ENCODE data around the gene TP53RK. TPM values are rescaled to one million over a fixed set of nuclear protein-coding genes. Genes with fewer than 3 reads are reported as not detected.

The TP53RK gene
- total RNA-seq, 4 donors from 2014 or later, result 12.4 to 26.7 (median 18.3) TPM

GRCh38 chr20:46647469-46647868 lies 41.8 kb downstream of the TP53RK start:
- no peak overlapping the region for H3K4me3 ChIP-seq
- H3K9me3 ChIP-seq, result no peaks in the 10 kb centered on the region
- in situ Hi-C loops (cut with MboI; ENCODE audit: low pct_ligation_motif_present in 1 of 4, low pct_unique_long_range_greater_than_20kb in 1 of 4, low sequenced_read_pairs in 3 of 4), result no loop called here
- intact Hi-C loops (cut with DNase I; ENCODE audit: low total_unique reads), result no loop called here
- H3K27me3 ChIP-seq, result peaks cover 30% of the 10 kb centered on the region
- TF ChIP-seq CTCF (IDR thresholded peaks at IDR 0.05) (no peak), POLR2AphosphoS5 (IDR thresholded peaks at IDR 0.05) (no peak), POLR2A (IDR thresholded peaks at IDR 0.05) (no peak), EP300 (IDR thresholded peaks at IDR 0.05; ENCODE audit: low read depth) (no peak)
- H3K4me1 ChIP-seq, result peaks cover 0 to 5% (median 0%) of the 10 kb centered on the region in 4 donors
- no peak overlapping the region for H3K27ac ChIP-seq
- no peak for DNase-seq
- WGBS, 2 donors (ENCODE audit: low coverage in 1 of 2), result 46 to 80% methylated on average over 1 to 4 of the region's 4 CpGs
- H3K36me3 ChIP-seq, result no peaks in the 10 kb centered on the region

- TF ChIP-seq CTCF (IDR thresholded peaks at IDR 0.05) (no peak), POLR2AphosphoS5 (IDR thresholded peaks at IDR 0.05) (no peak), POLR2A (IDR thresholded peaks at IDR 0.05) (no peak), EP300 (IDR thresholded peaks at IDR 0.05; ENCODE audit: low read depth) (no peak)
- H3K27me3 ChIP-seq, result peaks cover 24% of the 10 kb centered on the region
- no peaks in the 10 kb centered on the region for H3K9me3 ChIP-seq
- in situ Hi-C loops (cut with MboI; ENCODE audit: low pct_ligation_motif_present in 1 of 4, low pct_unique_long_range_greater_than_20kb in 1 of 4, low sequenced_read_pairs in 3 of 4), result no loop called here
- peaks cover 0 to 5% (median 0%) of the 10 kb centered on the region in 4 donors for H3K4me1 ChIP-seq
- intact Hi-C loops (cut with DNase I; ENCODE audit: low total_unique reads), result no loop called here
- H3K4me3 ChIP-seq, result no peak overlapping the region
- DNase-seq, result no peak
- no peaks in the 10 kb centered on the region for H3K36me3 ChIP-seq
- WGBS, 2 donors (ENCODE audit: low coverage in 1 of 2), result 79 to 89% methylated on average over 1 to 3 of the region's 3 CpGs
- H3K27ac ChIP-seq, result no peak overlapping the region
Measured at GRCh38 chr20:46646659-46647380, 42.4 kb downstream of the TP53RK start.

- intact Hi-C loops (cut with DNase I; ENCODE audit: low total_unique reads), result no loop called here
- no peak overlapping the region for H3K4me3 ChIP-seq
- no peaks in the 10 kb centered on the region for H3K36me3 ChIP-seq
- peaks cover 17% of the 10 kb centered on the region for H3K27me3 ChIP-seq
- no peak for TF ChIP-seq POLR2A (IDR thresholded peaks at IDR 0.05)
- no peak for TF ChIP-seq CTCF (IDR thresholded peaks at IDR 0.05)
- no peak for TF ChIP-seq EP300 (IDR thresholded peaks at IDR 0.05; ENCODE audit: low read depth)
- no peak for TF ChIP-seq POLR2AphosphoS5 (IDR thresholded peaks at IDR 0.05)
- DNase-seq, result no peak
- in situ Hi-C loops (cut with MboI; ENCODE audit: low pct_ligation_motif_present in 1 of 4, low pct_unique_long_range_greater_than_20kb in 1 of 4, low sequenced_read_pairs in 3 of 4), result no loop called here
- no peak overlapping the region for H3K27ac ChIP-seq
- WGBS, 2 donors (ENCODE audit: low coverage in 1 of 2), result 64 to 66% methylated on average over 4 of the region's 4 CpGs
- no peaks in the 10 kb centered on the region for H3K9me3 ChIP-seq
- H3K4me1 ChIP-seq, result peaks cover 0 to 1% (median 0%) of the 10 kb centered on the region in 4 donors
Measured at GRCh38 chr20:46646122-46646521, 43.1 kb downstream of the TP53RK start.

GRCh38 chr20:46644733-46645132 lies 44.5 kb downstream of the TP53RK start:
- in situ Hi-C loops (cut with MboI; ENCODE audit: low pct_ligation_motif_present in 1 of 4, low pct_unique_long_range_greater_than_20kb in 1 of 4, low sequenced_read_pairs in 3 of 4), result no loop called here
- H3K36me3 ChIP-seq, result no peaks in the 10 kb centered on the region
- no peaks in the 10 kb centered on the region for H3K4me1 ChIP-seq
- H3K27me3 ChIP-seq, result peaks cover 3% of the 10 kb centered on the region
- DNase-seq, result no peak
- intact Hi-C loops (cut with DNase I; ENCODE audit: low total_unique reads), result no loop called here
- 86% methylated on average over 1 of the region's 1 CpG; no CpG with 5 or more reads in 1 of the 2 donors for WGBS, 2 donors (ENCODE audit: low coverage in 1 of 2)
- H3K4me3 ChIP-seq, result no peak overlapping the region
- no peak overlapping the region for H3K27ac ChIP-seq
- no peaks in the 10 kb centered on the region for H3K9me3 ChIP-seq
- TF ChIP-seq EP300 (IDR thresholded peaks at IDR 0.05; ENCODE audit: low read depth) (no peak), POLR2A (IDR thresholded peaks at IDR 0.05) (no peak), CTCF (IDR thresholded peaks at IDR 0.05) (no peak), POLR2AphosphoS5 (IDR thresholded peaks at IDR 0.05) (no peak)

All from transverse colon (tissue), 4 donors.